ENCODE results near the gene CITED2. TPM values are rescaled to one million over a fixed set of nuclear protein-coding genes. Genes with fewer than 3 reads are reported as not detected.

CITED2 gene
- total RNA-seq, 1 experiment from 2014 or later = 54.0 TPM

DNA sequence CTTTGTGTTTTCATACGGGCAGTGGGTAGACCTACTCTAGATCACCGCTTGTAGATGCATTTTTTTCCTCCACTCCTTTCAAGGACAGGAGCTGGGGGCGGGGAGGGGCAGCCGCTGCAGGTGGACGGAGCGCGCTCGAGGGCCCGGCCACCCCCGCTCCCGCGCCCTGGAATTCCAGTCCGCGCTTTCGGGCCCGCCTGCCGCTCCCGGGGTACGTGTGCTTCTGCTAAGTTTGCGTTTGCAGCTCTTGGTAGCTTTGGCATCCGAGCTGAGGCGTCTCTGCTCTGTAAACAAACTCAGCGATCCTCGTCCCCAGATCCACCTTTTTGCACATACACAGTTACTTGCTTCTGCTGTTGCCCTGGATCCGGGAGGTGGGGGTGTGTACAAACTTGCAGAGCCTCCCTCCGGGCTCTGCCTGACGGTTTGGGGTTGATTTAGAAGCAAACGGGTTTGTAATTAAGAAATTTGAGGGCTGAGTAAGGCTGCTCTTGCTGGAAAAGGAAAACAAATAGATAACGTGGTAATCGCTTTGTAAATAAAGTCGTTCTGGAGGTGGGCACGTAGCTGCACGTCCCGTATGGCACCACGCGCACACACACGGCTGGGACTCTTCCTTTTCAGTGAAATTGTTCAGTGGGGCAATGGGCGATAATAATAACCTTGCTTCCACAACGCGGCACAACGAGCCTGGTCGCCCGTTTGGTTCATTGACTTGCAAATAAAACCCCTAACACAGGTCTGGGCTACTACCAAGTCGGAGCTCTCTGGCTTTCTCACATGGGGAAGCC lies 973 bp upstream of the CITED2 start:
- ChIA-PET POLR2A (ENCODE audit: unreplicated experiment) (interaction anchor here (0.6 to 2.1 kb wide), 11 partner anchors 32 to 1061 kb away, joined by 3 to 35 read pairs (median 4); no protein-coding TSS in a partner anchor), CTCF (interaction anchor here (0.5 kb wide), 2 partner anchors 220 to 1788 kb away, joined by 5 read pairs; no protein-coding TSS in a partner anchor)
- DNase-seq = peak; percentile 85 to 100
- H3K4me3 ChIP-seq = peak overlapping the region; percentile 89
- no peaks in the 10 kb centered on the region for H3K9me2 ChIP-seq (ENCODE audit: insufficient read depth)
- peaks cover 63% of the 10 kb centered on the region for H3F3A ChIP-seq (ENCODE audit: insufficient read depth, low read depth)
- TF ChIP-seq EZH2 (IDR thresholded peaks at IDR 0.05; ENCODE audit: low read depth) = no peak
- TF ChIP-seq, protein P1, sequence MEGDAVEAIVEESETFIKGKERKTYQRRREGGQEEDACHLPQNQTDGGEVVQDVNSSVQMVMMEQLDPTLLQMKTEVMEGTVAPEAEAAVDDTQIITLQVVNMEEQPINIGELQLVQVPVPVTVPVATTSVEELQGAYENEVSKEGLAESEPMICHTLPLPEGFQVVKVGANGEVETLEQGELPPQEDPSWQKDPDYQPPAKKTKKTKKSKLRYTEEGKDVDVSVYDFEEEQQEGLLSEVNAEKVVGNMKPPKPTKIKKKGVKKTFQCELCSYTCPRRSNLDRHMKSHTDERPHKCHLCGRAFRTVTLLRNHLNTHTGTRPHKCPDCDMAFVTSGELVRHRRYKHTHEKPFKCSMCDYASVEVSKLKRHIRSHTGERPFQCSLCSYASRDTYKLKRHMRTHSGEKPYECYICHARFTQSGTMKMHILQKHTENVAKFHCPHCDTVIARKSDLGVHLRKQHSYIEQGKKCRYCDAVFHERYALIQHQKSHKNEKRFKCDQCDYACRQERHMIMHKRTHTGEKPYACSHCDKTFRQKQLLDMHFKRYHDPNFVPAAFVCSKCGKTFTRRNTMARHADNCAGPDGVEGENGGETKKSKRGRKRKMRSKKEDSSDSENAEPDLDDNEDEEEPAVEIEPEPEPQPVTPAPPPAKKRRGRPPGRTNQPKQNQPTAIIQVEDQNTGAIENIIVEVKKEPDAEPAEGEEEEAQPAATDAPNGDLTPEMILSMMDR (conservative IDR thresholded peaks at IDR 0.05) = no peak; the same call in 1 of the 2 replicates
- peaks cover 40% of the 10 kb centered on the region for H3K79me2 ChIP-seq (ENCODE audit: low read depth)
- H2AFZ ChIP-seq = peak overlapping the region; percentile 91
- no peaks in the 10 kb centered on the region for H3K27me3 ChIP-seq (ENCODE audit: insufficient read depth, low read depth)
- peaks cover 23% of the 10 kb centered on the region for H4K20me1 ChIP-seq (ENCODE audit: insufficient read depth)
- H3K36me3 ChIP-seq (ENCODE audit: low read depth) = peaks cover 23% of the 10 kb centered on the region
- H3K27ac ChIP-seq = peak overlapping the region; percentile 94
- H3K4me1 ChIP-seq (replicated peaks; ENCODE audit: insufficient read depth) = peaks cover 58% of the 10 kb centered on the region
- BruUV-seq (replicated peaks) = TSS peak; percentile 94
- peak overlapping the region; percentile 94 for H3K4me2 ChIP-seq
- H3K9me3 ChIP-seq (ENCODE audit: insufficient read depth, low read depth) = no peaks in the 10 kb centered on the region
- intact Hi-C loops (cut with micrococcal nuclease; ENCODE audit: unreplicated experiment) = loop anchor here (1.0 to 10.0 kb wide), 9 partner anchors 32 to 1089 kb away; no protein-coding TSS in a partner anchor

DNA sequence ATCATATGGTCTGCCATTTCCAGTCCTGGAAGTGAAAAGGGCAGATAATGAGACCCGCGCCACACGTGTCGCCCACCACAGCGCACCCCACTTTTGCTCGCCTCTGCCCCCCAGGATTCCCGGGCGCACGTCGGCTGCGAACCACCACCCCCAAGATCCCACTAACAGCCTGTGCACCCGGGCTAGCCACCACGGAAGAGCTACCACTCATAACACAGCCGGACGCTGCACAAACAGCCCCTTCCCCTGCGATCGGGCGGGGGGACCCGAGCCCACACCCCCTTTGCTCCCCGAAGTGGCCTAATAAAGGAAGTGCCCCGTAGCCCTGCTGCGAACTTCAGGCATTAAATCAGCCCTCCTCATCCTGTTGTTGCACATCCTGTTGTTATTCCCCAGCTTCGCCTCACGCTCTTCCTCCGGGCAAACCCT lies 506 bp downstream of the CITED2 start:
- Histone ChIP-seq H3K4me3 (peak overlapping the region; percentile 89), H2AFZ (0 out of 2 replicates have a peak overlapping the region, but pooled peaks have one; percentile 10), H3K27ac (peak overlapping the region; percentile 94), H3K27me3 (ENCODE audit: insufficient read depth, low read depth) (no peaks in the 10 kb centered on the region), H3K4me2 (peak overlapping the region; percentile 94), H3F3A (ENCODE audit: insufficient read depth, low read depth) (peaks cover 66% of the 10 kb centered on the region), H3K9me2 (ENCODE audit: insufficient read depth) (no peaks in the 10 kb centered on the region), H3K9me3 (ENCODE audit: insufficient read depth, low read depth) (no peaks in the 10 kb centered on the region), H4K20me1 (ENCODE audit: insufficient read depth) (peaks cover 23% of the 10 kb centered on the region), H3K4me1 (replicated peaks; ENCODE audit: insufficient read depth) (peaks cover 58% of the 10 kb centered on the region), H3K36me3 (ENCODE audit: low read depth) (peaks cover 23% of the 10 kb centered on the region), H3K79me2 (ENCODE audit: low read depth) (peaks cover 47% of the 10 kb centered on the region)
- ChIA-PET CTCF (no interaction called here), POLR2A (ENCODE audit: unreplicated experiment) (interaction anchor here (0.5 to 2.1 kb wide), 9 partner anchors 9 to 477 kb away, joined by 3 to 35 read pairs (median 5); no protein-coding TSS in a partner anchor)
- BruUV-seq (replicated peaks) = TSS peak; percentile 74
- no peak for TF ChIP-seq EZH2 (IDR thresholded peaks at IDR 0.05; ENCODE audit: low read depth)
- TF ChIP-seq, protein P1 (conservative IDR thresholded peaks at IDR 0.05) = no peak
- DNase-seq = no peak
- intact Hi-C loops (cut with micrococcal nuclease; ENCODE audit: unreplicated experiment) = loop anchor here (1.0 to 10.0 kb wide), 5 partner anchors 142 to 1091 kb away; no protein-coding TSS in a partner anchor

DNA sequence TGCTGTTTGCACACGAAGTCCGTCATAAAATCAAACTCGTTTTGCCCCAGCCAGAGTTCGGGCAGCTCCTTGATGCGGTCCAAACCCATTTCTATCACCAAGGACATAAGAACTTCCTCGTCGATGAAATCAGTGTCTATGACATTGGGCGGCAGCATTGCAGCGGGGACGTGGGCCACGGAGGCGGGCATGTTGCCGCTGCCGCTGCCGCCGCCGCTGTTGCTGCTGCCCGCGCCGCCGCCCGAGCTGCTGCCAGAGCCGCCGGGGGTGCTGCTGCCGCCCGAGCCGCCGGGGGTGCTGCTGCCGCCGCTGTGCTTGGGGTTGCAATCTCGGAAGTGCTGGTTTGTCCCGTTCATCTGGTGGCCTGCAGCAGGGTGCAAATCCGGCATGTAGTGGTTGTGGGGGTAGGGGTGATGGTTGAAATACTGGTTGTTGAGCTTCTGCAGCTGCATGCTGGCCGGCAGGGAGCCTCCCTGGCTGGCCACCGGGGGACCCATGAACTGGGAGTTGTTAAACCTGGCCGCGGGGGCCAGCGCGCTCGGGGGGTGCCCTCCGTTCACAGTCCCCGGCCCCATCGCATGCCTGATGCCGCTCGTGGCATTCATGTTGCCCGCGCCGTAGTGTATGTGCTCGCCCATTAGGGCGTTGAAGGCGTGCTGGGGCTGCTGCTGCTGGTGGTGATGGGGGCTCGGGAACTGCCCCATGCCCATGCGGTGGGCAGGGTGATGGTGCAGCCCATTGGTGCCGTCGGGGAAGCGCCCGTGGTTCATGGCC lies 1.1 kb downstream of the CITED2 start:
- ChIA-PET POLR2A (ENCODE audit: unreplicated experiment) (interaction anchor here (0.6 to 2.1 kb wide), 7 partner anchors 34 to 391 kb away, joined by 3 to 35 read pairs (median 9); no protein-coding TSS in a partner anchor), CTCF (interaction anchor here (0.7 kb wide), 2 partner anchors 409 to 579 kb away, joined by 3 to 6 read pairs; no protein-coding TSS in a partner anchor)
- 0 out of 2 replicates have a peak overlapping the region, but pooled peaks have one; percentile 10 for H2AFZ ChIP-seq
- H3K36me3 ChIP-seq (ENCODE audit: low read depth) = peaks cover 23% of the 10 kb centered on the region
- DNase-seq = peak in 1 of 2 experiments; percentile 37
- peaks cover 23% of the 10 kb centered on the region for H4K20me1 ChIP-seq (ENCODE audit: insufficient read depth)
- intact Hi-C loops (cut with micrococcal nuclease; ENCODE audit: unreplicated experiment) = loop anchor here (5.0 to 10.0 kb wide), 3 partner anchors 509 to 1091 kb away; no protein-coding TSS in a partner anchor
- no peaks in the 10 kb centered on the region for H3K27me3 ChIP-seq (ENCODE audit: insufficient read depth, low read depth)
- no peaks in the 10 kb centered on the region for H3K9me2 ChIP-seq (ENCODE audit: insufficient read depth)
- peak overlapping the region; percentile 94 for H3K27ac ChIP-seq
- no peaks in the 10 kb centered on the region for H3K9me3 ChIP-seq (ENCODE audit: insufficient read depth, low read depth)
- H3K79me2 ChIP-seq (ENCODE audit: low read depth) = peaks cover 47% of the 10 kb centered on the region
- TF ChIP-seq EZH2 (IDR thresholded peaks at IDR 0.05; ENCODE audit: low read depth) = no peak
- TF ChIP-seq, protein P1 (conservative IDR thresholded peaks at IDR 0.05) = no peak
- peaks cover 65% of the 10 kb centered on the region for H3F3A ChIP-seq (ENCODE audit: insufficient read depth, low read depth)
- H3K4me2 ChIP-seq = peak overlapping the region; percentile 94
- peaks cover 57% of the 10 kb centered on the region for H3K4me1 ChIP-seq (replicated peaks; ENCODE audit: insufficient read depth)
- BruUV-seq (replicated peaks) = no TSS peak
- peak overlapping the region; percentile 89 for H3K4me3 ChIP-seq

Data from PC-9 (cell line).